Neural progenitor cell (in vitro differentiated cells): Measurements from ENCODE around the gene UBAP1. TPM values are rescaled to one million over a fixed set of nuclear protein-coding genes. Genes with fewer than 3 reads are reported as not detected.
"Not testable (repeated sequence)": the region's sequence is repeated elsewhere in the genome, so short reads cannot be mapped to it uniquely, and the experiment has no call there.

Source experiments
- DNase-seq: peaks from one replicate; pipeline ENCODE4 v3.0.0-alpha.2; 2016; ENCODE audit warnings: low spot score
- H2AFZ ChIP-seq: fragments of 200-600 bp; sonication (generic); replicated peaks from 2 replicates; pipeline ENCODE4 v1.6.1; 2016; ENCODE audit warnings: antibody characterized with exemption
- H3F3A ChIP-seq: fragments of 200-600 bp; sonication (generic); 2 replicates; pipeline ENCODE4 v1.6.1; 2016; ENCODE audit warnings: antibody characterized with exemption, low read depth
- H3K27ac ChIP-seq: fragments of 200-600 bp; sonication (generic); 2 replicates; pipeline ENCODE4 v1.5.1; 2016; ENCODE audit warnings: mild to moderate bottlenecking
- H3K27me3 ChIP-seq: fragments of 200-600 bp; sonication (generic); 2 replicates; pipeline ENCODE4 v1.6.1; 2016; ENCODE audit warnings: mild to moderate bottlenecking, moderate library complexity
- H3K36me3 ChIP-seq: fragments of 200-600 bp; sonication (generic); 2 replicates; pipeline ENCODE4 v1.5.1; 2016
- H3K4me1 ChIP-seq: fragments of 200-600 bp; sonication (generic); 2 replicates; pipeline ENCODE4 v1.6.1; 2016; ENCODE audit warnings: mixed run types
- H3K4me2 ChIP-seq: fragments of 200-600 bp; sonication (generic); 2 replicates; pipeline ENCODE4 v1.6.1; 2016
- H3K4me3 ChIP-seq: fragments of 200-600 bp; sonication (generic); 2 replicates; pipeline ENCODE4 v1.5.1; 2016
- H3K79me2 ChIP-seq: fragments of 200-600 bp; sonication (generic); 2 replicates; pipeline ENCODE4 v1.6.1; 2016; ENCODE audit warnings: low read depth
- H3K9ac ChIP-seq: fragments of 200-600 bp; sonication (generic); 2 replicates; pipeline ENCODE4 v1.6.1; 2016
- H3K9me3 ChIP-seq: fragments of 200-600 bp; sonication (generic); 2 replicates; pipeline ENCODE4 v1.5.1; 2016; ENCODE audit warnings: low read depth
- H4K20me1 ChIP-seq: fragments of 200-600 bp; sonication (generic); 2 replicates; pipeline ENCODE4 v1.6.1; 2016; ENCODE audit warnings: low read depth
- H3K27ac Mint-ChIP-seq: 3 replicates; pipeline ENCODE4 v1.8.0; 2021; ENCODE audit warnings: mixed read lengths
- H3K27me3 Mint-ChIP-seq: 2 replicates; pipeline ENCODE4 v1.8.0; 2022; ENCODE audit warnings: low read depth, mild to moderate bottlenecking, inconsistent platforms, moderate library complexity, mixed read lengths; ENCODE audit not compliant: insufficient read depth
- H3K36me3 Mint-ChIP-seq: 3 replicates; pipeline ENCODE4 v1.8.0; 2021; ENCODE audit warnings: mixed read lengths
- H3K4me1 Mint-ChIP-seq: 3 replicates; pipeline ENCODE4 v1.8.0; 2021; ENCODE audit warnings: mixed read lengths
- H3K4me3 Mint-ChIP-seq: 3 replicates; pipeline ENCODE4 v1.8.0; 2021; ENCODE audit warnings: mild to moderate bottlenecking, moderate library complexity, mixed read lengths
- H3K9me3 Mint-ChIP-seq: 3 replicates; pipeline ENCODE4 v1.8.0; 2020; ENCODE audit warnings: mixed read lengths
- CTCF ChIP-seq: fragments of 200-600 bp; sonication (generic); IDR thresholded peaks from 2 replicates; pipeline ENCODE4 v1.5.1; 2017; ENCODE audit warnings: antibody characterized with exemption, mild to moderate bottlenecking
- EZH2 ChIP-seq: fragments of 200-600 bp; sonication (generic); IDR thresholded peaks from 2 replicates; pipeline ENCODE4 v1.6.1; 2017; ENCODE audit warnings: antibody characterized with exemption, mild to moderate bottlenecking, moderate library complexity
- EZH2phosphoT487 ChIP-seq: fragments of 200-600 bp; sonication (generic); IDR thresholded peaks from 2 replicates; pipeline ENCODE4 v1.6.1; 2017; ENCODE audit warnings: antibody characterized with exemption
- total RNA-seq: library from RNA; depleted of rRNA; stranded (reverse); fragments of >200 nt; gene quantifications from 2 replicates; pipeline ENCODE4 v1.2.3, GENCODE V29; 2015; ENCODE audit warnings: low replicate concordance

Gene UBAP1
- total RNA-seq, 1 donor from 2014 or later: 21.7 TPM

DNA sequence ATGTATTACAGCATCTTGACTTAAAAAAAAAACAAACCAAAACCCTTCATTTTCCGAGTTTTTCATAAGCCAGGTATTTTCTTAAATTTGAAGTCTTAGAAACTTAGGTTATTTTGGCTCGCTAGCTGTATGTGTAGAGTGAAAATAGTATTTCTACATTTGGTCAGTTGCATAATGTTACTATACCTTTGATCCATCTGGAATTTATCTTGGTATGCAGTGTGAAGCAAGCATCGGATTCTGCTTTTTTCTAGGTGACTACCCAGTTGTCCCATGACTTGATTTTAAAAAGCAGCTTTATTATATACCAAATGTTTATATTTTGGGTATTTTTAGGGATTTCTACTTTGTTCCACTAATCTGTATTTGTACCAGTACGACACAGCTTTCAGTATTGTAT, 27.7 kb downstream of the UBAP1 start:
- H4K20me1 ChIP-seq: peaks cover 4% of the 10 kb centered on the region
- TF ChIP-seq EZH2: no peak
- no peak for TF ChIP-seq EZH2phosphoT487
- no peak for TF ChIP-seq CTCF
- H3K4me3 Mint-ChIP-seq: no peak overlapping the region
- H3K4me1 ChIP-seq: no peaks in the 10 kb centered on the region
- H3K27me3 ChIP-seq: no peaks in the 10 kb centered on the region
- no peaks in the 10 kb centered on the region for H3K4me1 Mint-ChIP-seq
- H2AFZ ChIP-seq: no peak overlapping the region
- H3K27ac ChIP-seq: no peak overlapping the region
- peaks cover 13% of the 10 kb centered on the region for H3K9me3 Mint-ChIP-seq
- H3K4me3 ChIP-seq: no peak overlapping the region
- peaks cover 88% of the 10 kb centered on the region for H3K79me2 ChIP-seq
- peaks cover 11% of the 10 kb centered on the region for H3K36me3 Mint-ChIP-seq
- H3K9me3 ChIP-seq: no peaks in the 10 kb centered on the region
- H3K36me3 ChIP-seq: peaks cover 6% of the 10 kb centered on the region
- DNase-seq: no peak
- H3K9ac ChIP-seq: no peak overlapping the region
- peaks cover under 1% of the 10 kb centered on the region for H3K27me3 Mint-ChIP-seq
- no peak overlapping the region for H3K4me2 ChIP-seq
- H3K27ac Mint-ChIP-seq: no peak overlapping the region
- peaks cover 5% of the 10 kb centered on the region for H3F3A ChIP-seq

DNA sequence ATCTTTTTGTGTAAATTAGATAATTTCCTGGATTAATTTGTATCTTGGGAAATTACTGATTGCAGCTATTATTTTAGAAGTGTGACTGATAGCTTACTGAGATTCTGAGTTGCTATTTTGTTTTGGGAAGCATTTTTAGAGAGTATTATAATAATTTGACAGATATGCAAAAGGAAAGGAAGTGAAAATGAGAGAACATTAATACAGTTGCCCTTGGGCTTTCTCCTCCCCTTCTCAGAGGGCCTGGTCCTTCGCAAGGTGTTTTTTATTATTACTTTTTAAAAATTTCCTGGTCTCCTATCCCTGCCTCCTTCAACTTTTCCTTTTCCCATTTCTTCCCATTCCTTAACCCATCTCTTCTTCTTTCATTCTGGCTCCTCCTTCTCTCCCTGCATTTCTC, 32.6 kb downstream of the UBAP1 start:
- H3K4me1 ChIP-seq: no peaks in the 10 kb centered on the region
- H3K4me2 ChIP-seq: no peak overlapping the region
- H3K27ac Mint-ChIP-seq: no peak overlapping the region
- peaks cover 4% of the 10 kb centered on the region for H4K20me1 ChIP-seq
- no peak overlapping the region for H3K4me3 ChIP-seq
- DNase-seq: no peak
- H3K9me3 ChIP-seq: no peaks in the 10 kb centered on the region
- H3K4me3 Mint-ChIP-seq: no peak overlapping the region
- no peak overlapping the region for H2AFZ ChIP-seq
- peaks cover 6% of the 10 kb centered on the region for H3K36me3 ChIP-seq
- peaks cover 17% of the 10 kb centered on the region for H3K36me3 Mint-ChIP-seq
- H3K79me2 ChIP-seq: peaks cover 66% of the 10 kb centered on the region
- no peak overlapping the region for H3K9ac ChIP-seq
- no peaks in the 10 kb centered on the region for H3K4me1 Mint-ChIP-seq
- no peaks in the 10 kb centered on the region for H3K27me3 ChIP-seq
- TF ChIP-seq EZH2 (no peak), EZH2phosphoT487 (no peak)
- H3K27ac ChIP-seq: no peak overlapping the region
- H3F3A ChIP-seq: peaks cover 5% of the 10 kb centered on the region
- H3K9me3 Mint-ChIP-seq: peaks cover 21% of the 10 kb centered on the region
- H3K27me3 Mint-ChIP-seq: peaks cover 6% of the 10 kb centered on the region

DNA sequence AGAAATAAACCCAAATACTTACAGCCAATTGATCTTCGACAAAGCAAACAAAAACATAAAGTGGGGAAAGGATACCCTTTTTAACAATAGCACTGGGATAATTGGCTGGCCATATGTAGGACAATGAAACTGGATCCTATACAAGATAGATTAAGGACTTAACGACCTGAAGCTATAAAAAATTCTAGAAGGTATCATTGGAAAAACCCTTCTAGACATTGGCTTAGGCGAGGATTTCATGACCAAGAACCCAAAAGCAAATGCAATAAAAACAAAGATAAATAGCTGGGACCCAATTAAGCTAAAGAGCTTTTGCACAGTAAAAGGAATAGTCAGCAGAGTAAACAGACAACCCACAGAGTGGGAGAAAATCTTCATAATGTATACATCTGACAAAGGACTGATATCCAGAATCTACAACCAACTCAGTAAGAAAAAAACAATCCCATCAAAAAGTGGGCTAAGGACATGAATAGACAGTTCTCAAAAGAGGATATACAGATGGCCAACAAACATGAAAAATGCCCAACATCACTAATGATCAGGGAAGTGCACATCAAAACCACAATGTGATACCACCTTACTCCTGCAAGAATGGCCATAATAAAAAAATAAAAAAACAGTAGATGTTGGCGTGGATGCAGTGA, 35.6 kb downstream of the UBAP1 start:
- H2AFZ ChIP-seq, H3K9me3 ChIP-seq, H3K4me2 ChIP-seq, H4K20me1 ChIP-seq, H3K27ac ChIP-seq, H3K27me3 ChIP-seq, H3F3A ChIP-seq, H3K36me3 ChIP-seq, H3K4me3 ChIP-seq, H3K4me3 Mint-ChIP-seq, H3K4me1 ChIP-seq, H3K27ac Mint-ChIP-seq, DNase-seq, H3K9ac ChIP-seq, H3K4me1 Mint-ChIP-seq, H3K27me3 Mint-ChIP-seq: not testable (repeated sequence)
- Mint-ChIP-seq H3K9me3 (peaks cover 11% of the 10 kb centered on the region), H3K36me3 (peaks cover 10% of the 10 kb centered on the region)
- H3K79me2 ChIP-seq: peaks cover 42% of the 10 kb centered on the region

GRCh38 chr9:34216325-34216724, 37.5 kb downstream of the UBAP1 start:
- Histone ChIP-seq H3K4me3 (no peak overlapping the region), H3K27ac (no peak overlapping the region), H3K9me3 (no peaks in the 10 kb centered on the region), H3K4me1 (no peaks in the 10 kb centered on the region), H4K20me1 (no peaks in the 10 kb centered on the region), H3K36me3 (no peaks in the 10 kb centered on the region), H3K4me2 (no peak overlapping the region), H3K27me3 (no peaks in the 10 kb centered on the region), H3K79me2 (peaks cover 29% of the 10 kb centered on the region), H3K9ac (no peak overlapping the region), H3F3A (no peaks in the 10 kb centered on the region), H2AFZ (no peak overlapping the region)
- H3K27ac Mint-ChIP-seq: no peak overlapping the region
- H3K4me1 Mint-ChIP-seq: no peaks in the 10 kb centered on the region
- TF ChIP-seq EZH2 (no peak), EZH2phosphoT487 (no peak), CTCF (no peak)
- H3K9me3 Mint-ChIP-seq: peaks cover 11% of the 10 kb centered on the region
- H3K36me3 Mint-ChIP-seq: peaks cover 10% of the 10 kb centered on the region
- peaks cover 6% of the 10 kb centered on the region for H3K27me3 Mint-ChIP-seq
- DNase-seq: no peak
- H3K4me3 Mint-ChIP-seq: no peak overlapping the region

- H3K4me1 Mint-ChIP-seq, H3K4me3 ChIP-seq, H3K9ac ChIP-seq, DNase-seq, H3F3A ChIP-seq, H4K20me1 ChIP-seq, H3K4me2 ChIP-seq, H2AFZ ChIP-seq, H3K9me3 ChIP-seq, H3K4me1 ChIP-seq, H3K4me3 Mint-ChIP-seq, H3K27me3 Mint-ChIP-seq, H3K36me3 ChIP-seq, H3K27me3 ChIP-seq, H3K27ac Mint-ChIP-seq, H3K27ac ChIP-seq: not testable (repeated sequence)
- H3K79me2 ChIP-seq: peaks cover 29% of the 10 kb centered on the region
- H3K36me3 Mint-ChIP-seq: peaks cover 10% of the 10 kb centered on the region
- peaks cover 11% of the 10 kb centered on the region for H3K9me3 Mint-ChIP-seq
These were observed 38.2 kb downstream of the UBAP1 start for GRCh38 chr9:34217015-34217414.
